H1 (cell line): Measurements from ENCODE around the gene CACFD1. TPM values are rescaled to one million over a fixed set of nuclear protein-coding genes. Genes with fewer than 3 reads are reported as not detected.

Source experiments
- CTCF ChIA-PET: fragments of 300-600 bp; sonication (Branson Sonifier 250); formaldehyde crosslinking; loops from one replicate; lab custom pipeline; 2021; ENCODE audit not compliant: partially characterized antibody; lab: Charles Lee
- POLR2A ChIA-PET: fragments of 300-600 bp; sonication (Branson Sonifier 250); formaldehyde crosslinking; loops from one replicate; lab custom pipeline; 2021; ENCODE audit warnings: inconsistent platforms; ENCODE audit not compliant: partially characterized antibody; lab: Charles Lee
- DNase-seq, 2 experiments: peaks; one replicate each; pipeline versions ENCODE4 v3.0.0 to v3.0.0-alpha.2; 2010 to 2022; ENCODE audit warnings: low spot score in 2 of 2, low read depth in 1 of 2, mixed read lengths in 1 of 2
- FAIRE-seq: peaks from 2 replicates; lab custom pipeline; 2011; peaks lifted over from hg19 to GRCh38; lab: Jason Lieb, UNC
- H2AFZ ChIP-seq: 2 replicates; pipeline ENCODE4 v1.8.1; 2012; ENCODE audit warnings: low read length, inconsistent platforms
- H2AK5ac ChIP-seq: 2 replicates; pipeline ENCODE4 v1.6.1; 2013; ENCODE audit warnings: low read depth, low read length
- H2BK120ac ChIP-seq: replicated peaks from 2 replicates; pipeline ENCODE3; 2013; ENCODE audit warnings: low read depth, low read length, inconsistent platforms
- H2BK12ac ChIP-seq: 2 replicates; pipeline ENCODE4 v1.6.1; 2013; ENCODE audit warnings: low read depth, low read length
- H2BK15ac ChIP-seq: 2 replicates; pipeline ENCODE4 v1.6.1; 2013; ENCODE audit warnings: low read length
- H2BK20ac ChIP-seq: 2 replicates; pipeline ENCODE4 v1.6.1; 2013; ENCODE audit warnings: low read length
- H2BK5ac ChIP-seq: 2 replicates; pipeline ENCODE4 v1.6.1; 2013; ENCODE audit warnings: low read depth, low read length
- H3K14ac ChIP-seq: 2 replicates; pipeline ENCODE4 v1.6.1; 2013; ENCODE audit warnings: inconsistent platforms; ENCODE audit not compliant: insufficient read length
- H3K18ac ChIP-seq: 2 replicates; pipeline ENCODE4 v1.6.1; 2013; ENCODE audit warnings: low read length; ENCODE audit errors: extremely low read depth
- H3K23ac ChIP-seq: 2 replicates; pipeline ENCODE4 v1.6.1; 2013; ENCODE audit warnings: inconsistent platforms; ENCODE audit not compliant: insufficient read length
- H3K23me2 ChIP-seq: 2 replicates; pipeline ENCODE4 v1.6.1; 2013; ENCODE audit warnings: low read depth, low read length
- H3K27ac ChIP-seq: 2 replicates; pipeline ENCODE4 v1.6.1; 2011; ENCODE audit warnings: low read depth, low read length, inconsistent platforms
- H3K27me3 ChIP-seq, 4 experiments: replicated peaks in 1 of 4; 1 replicate in 1 of 4; 2 replicates in 3 of 4; pipeline versions ENCODE4 v1.6.1 to v1.8.1; 2011 to 2013; ENCODE audit warnings: low read length in 3 of 4, mild to moderate bottlenecking in 3 of 4, inconsistent platforms in 2 of 4, mixed read lengths in 2 of 4, moderate library complexity in 1 of 4; ENCODE audit not compliant: control insufficient read depth in 3 of 4, insufficient read depth in 3 of 4; ENCODE audit errors: extremely low read depth in 1 of 4
- H3K36me3 ChIP-seq, 4 experiments: 2 replicates each; pipeline versions ENCODE4 v1.6.1 to v1.8.1; 2011 to 2013; ENCODE audit warnings: mild to moderate bottlenecking in 4 of 4, low read length in 3 of 4, moderate library complexity in 2 of 4, control low read depth in 1 of 4, inconsistent platforms in 1 of 4; ENCODE audit not compliant: insufficient read depth in 4 of 4, control insufficient read depth in 2 of 4
- H3K4ac ChIP-seq: replicated peaks from 2 replicates; pipeline ENCODE3; 2013; ENCODE audit warnings: low read length, low read depth, mixed read lengths, inconsistent platforms; ENCODE audit not compliant: insufficient read length
- H3K4me1 ChIP-seq, 4 experiments: replicated peaks in 1 of 4; 1 replicate in 1 of 4; 2 replicates in 3 of 4; pipeline versions ENCODE4 v1.6.1 to v1.8.1; 2011 to 2013; ENCODE audit warnings: low read length in 3 of 4, inconsistent platforms in 2 of 4, mixed read lengths in 1 of 4; ENCODE audit not compliant: insufficient read depth in 4 of 4, control insufficient read depth in 3 of 4
- H3K4me2 ChIP-seq, 2 experiments: 2 replicates each; pipeline versions ENCODE4 v1.6.1 to v1.8.1; 2011 to 2013; ENCODE audit warnings: low read depth in 2 of 2, low read length in 2 of 2, control low read depth in 1 of 2, inconsistent platforms in 1 of 2, mild to moderate bottlenecking in 1 of 2; ENCODE audit not compliant: insufficient read depth in 1 of 2
- H3K4me3 ChIP-seq, 4 experiments: fragments of 200-600, 300-600 bp in 1 of 4; sonication (generic), shearing (Covaris generic), sonication (Bioruptor Twin) in 1 of 4; 2 replicates each; pipeline versions ENCODE4 v1.5.1 to v1.8.1; 2011 to 2016; ENCODE audit warnings: low read length in 4 of 4, low read depth in 3 of 4, control low read depth in 2 of 4, inconsistent platforms in 2 of 4, mild to moderate bottlenecking in 2 of 4, mixed read lengths in 1 of 4, moderate library complexity in 1 of 4; ENCODE audit not compliant: insufficient read depth in 2 of 4; ENCODE audit errors: extremely low read depth in 1 of 4
- H3K56ac ChIP-seq: replicated peaks from 2 replicates; pipeline ENCODE3; 2013; ENCODE audit warnings: low read depth, mild to moderate bottlenecking, mixed read lengths, low read length, inconsistent platforms; ENCODE audit not compliant: insufficient read length
- H3K79me1 ChIP-seq: 2 replicates; pipeline ENCODE4 v1.6.1; 2013; ENCODE audit warnings: low read depth, low read length, control low read depth
- H3K79me2 ChIP-seq, 2 experiments: 2 replicates each; pipeline versions ENCODE4 v1.6.1 to v1.8.1; 2012 to 2013; ENCODE audit warnings: low read length in 2 of 2, mild to moderate bottlenecking in 2 of 2, inconsistent platforms in 1 of 2; ENCODE audit not compliant: insufficient read depth in 2 of 2, control insufficient read depth in 1 of 2
- H3K9ac ChIP-seq, 4 experiments: replicated peaks in 1 of 4; 1 replicate in 1 of 4; 2 replicates in 3 of 4; pipeline versions ENCODE4 v1.6.1 to v1.8.1; 2011 to 2013; ENCODE audit warnings: low read depth in 3 of 4, low read length in 3 of 4, control low read depth in 2 of 4, mild to moderate bottlenecking in 2 of 4, moderate library complexity in 2 of 4, inconsistent platforms in 1 of 4; ENCODE audit errors: extremely low read depth in 1 of 4
- H3K9me3 ChIP-seq, 2 experiments: 2 replicates each; pipeline versions ENCODE4 v1.6.1 to v1.8.1; 2012 to 2013; ENCODE audit warnings: mild to moderate bottlenecking in 2 of 2, moderate library complexity in 2 of 2, control low read depth in 1 of 2, inconsistent platforms in 1 of 2, low read depth in 1 of 2, low read length in 1 of 2, mixed read lengths in 1 of 2; ENCODE audit not compliant: insufficient read depth in 2 of 2
- H4K20me1 ChIP-seq, 2 experiments: replicated peaks in 1 of 2; 2 replicates each; pipeline versions ENCODE3 to v1.8.1; 2011 to 2013; ENCODE audit warnings: inconsistent platforms in 2 of 2, low read length in 2 of 2, mild to moderate bottlenecking in 1 of 2; ENCODE audit not compliant: insufficient read depth in 2 of 2, control insufficient read depth in 1 of 2
- H4K5ac ChIP-seq: 2 replicates; pipeline ENCODE4 v1.6.1; 2013; ENCODE audit warnings: low read length, low read depth, mixed read lengths, inconsistent platforms; ENCODE audit not compliant: insufficient read length
- H4K8ac ChIP-seq: 2 replicates; pipeline ENCODE4 v1.8.0; 2013; ENCODE audit warnings: mild to moderate bottlenecking, moderate library complexity, low read length, inconsistent platforms; ENCODE audit not compliant: insufficient read depth; ENCODE audit errors: extremely low read depth
- H4K91ac ChIP-seq: replicated peaks from 2 replicates; pipeline ENCODE3; 2013; ENCODE audit warnings: low read length, mixed read lengths, inconsistent platforms; ENCODE audit not compliant: insufficient read length
- BACH1 ChIP-seq: IDR thresholded peaks from 2 replicates; pipeline ENCODE4 v1.6.1; 2012; ENCODE audit warnings: low read length, improper control_type of control experiment
- BRCA1 ChIP-seq: IDR thresholded peaks from 2 replicates; pipeline ENCODE4 v1.6.1; 2012; ENCODE audit warnings: low read depth, low read length, improper control_type of control experiment
- CBX8 ChIP-seq: fragments of 300-800, 300-1000 bp; sonication (generic); IDR thresholded peaks from 2 replicates; pipeline ENCODE4 v1.7.1; 2016; ENCODE audit warnings: low read depth, low read length, borderline replicate concordance
- EZH2 ChIP-seq: fragments of 200-600 bp; sonication (generic); IDR thresholded peaks from 2 replicates; pipeline ENCODE4 v1.7.1; 2012; ENCODE audit warnings: low read depth, mild to moderate bottlenecking, moderate library complexity, low read length, inconsistent platforms; ENCODE audit not compliant: severe bottlenecking
- FOSL1 ChIP-seq: IDR thresholded peaks from 2 replicates; pipeline ENCODE4 v1.6.1; 2011; ENCODE audit warnings: mild to moderate bottlenecking, low read depth, low read length, moderate library complexity; ENCODE audit not compliant: insufficient read depth
- HDAC2 ChIP-seq, 2 experiments: fragments of 300-600 bp in 1 of 2; sonication (generic) in 1 of 2; IDR thresholded peaks; 2 replicates each; pipeline ENCODE4 v1.6.1; 2011 to 2012; ENCODE audit warnings: low read depth in 2 of 2, low read length in 2 of 2, mild to moderate bottlenecking in 2 of 2, moderate library complexity in 2 of 2, borderline replicate concordance in 1 of 2, inconsistent platforms in 1 of 2
- NRF1 ChIP-seq: IDR thresholded peaks from 2 replicates; pipeline ENCODE4 v1.6.1; 2011; ENCODE audit warnings: mild to moderate bottlenecking, low read depth, low read length, improper control_type of control experiment
- PHF8 ChIP-seq: fragments of 200-600 bp; sonication (generic); conservative IDR thresholded peaks from 2 replicates; pipeline ENCODE4 v1.7.1; 2012; ENCODE audit warnings: low read depth, mild to moderate bottlenecking, inconsistent platforms, low read length, moderate library complexity
- POLR2A ChIP-seq, 2 experiments: IDR thresholded peaks; 1 replicate in 1 of 2; 2 replicates in 1 of 2; pipeline ENCODE4 v1.6.1; 2011; ENCODE audit warnings: low read depth in 2 of 2, low read length in 2 of 2, mild to moderate bottlenecking in 2 of 2; ENCODE audit errors: control extremely low read depth in 1 of 2
- POU5F1 ChIP-seq: IDR thresholded peaks from 2 replicates; pipeline ENCODE4 v1.6.1; 2011; ENCODE audit warnings: low read depth, mild to moderate bottlenecking, low read length, moderate library complexity
- SIN3A ChIP-seq, 2 experiments: IDR thresholded peaks in 1 of 2; conservative IDR thresholded peaks in 1 of 2; 2 replicates each; pipeline ENCODE4 v1.6.1; 2011 to 2012; ENCODE audit warnings: low read length in 2 of 2, improper control_type of control experiment in 1 of 2, low read depth in 1 of 2, mild to moderate bottlenecking in 1 of 2
- SIRT6 ChIP-seq: IDR thresholded peaks from one replicate; pipeline ENCODE4 v1.7.1; 2012; ENCODE audit warnings: low read length, inconsistent platforms
- SIX5 ChIP-seq: IDR thresholded peaks from 2 replicates; pipeline ENCODE4 v1.6.1; 2011; ENCODE audit warnings: mild to moderate bottlenecking, low read depth, low read length
- SP1 ChIP-seq: IDR thresholded peaks from 2 replicates; pipeline ENCODE4 v1.6.1; 2011; ENCODE audit warnings: low read depth, low read length
- SP2 ChIP-seq: IDR thresholded peaks from 2 replicates; pipeline ENCODE4 v1.6.1; 2012; ENCODE audit warnings: mild to moderate bottlenecking, low read length, inconsistent platforms
- WGBS, 2 experiments: shearing (Covaris generic) in 1 of 2; methylation state at CpG; one replicate each; pipeline versions ENCODE4 v1.1.6 to v1.1.7; 2013 to 2015; ENCODE audit warnings: low lambda C conversion rate in 2 of 2, mixed read lengths in 2 of 2, inconsistent platforms in 1 of 2, low coverage in 1 of 2, missing lambda C conversion rate in 1 of 2; ENCODE audit not compliant: insufficient replicate concordance in 2 of 2, insufficient coverage in 1 of 2, insufficient read length in 1 of 2; ENCODE audit errors: extremely low coverage in 1 of 2, missing lambda C conversion rate in 1 of 2; 5-methylcytosine and 5-hydroxymethylcytosine counted together
- polyA plus RNA-seq, 7 experiments: library from polyadenylated mRNA; depleted of rRNA in 3 of 7; stranded (reverse) in 5 of 7; unstranded in 2 of 7; fragments of >200 nt in 5 of 7; fragments of 200-250 nt in 2 of 7; gene quantifications; 1 replicate in 5 of 7; 2 replicates in 1 of 7; 4 replicates in 1 of 7; pipeline versions ENCODE4 v1.2.1 to v1.2.3, GENCODE V29; 2011 to 2013; ENCODE audit warnings: missing spikeins in 2 of 7, mixed read lengths in 2 of 7
- total RNA-seq: library from RNA; stranded (reverse); fragmentation: NEBNext Ultra II Directional; extraction: Animal tissue kit (Norgen Biotek cat#: 25700); gene quantifications from 2 replicates; pipeline ENCODE4 v1.2.1, GENCODE V29; 2021

Gene CACFD1
- total and polyA plus RNA-seq, 2 of the 8 experiments (the other 6 are each of a cell fraction or from before 2014, with no cell fraction given): 13.4 to 15.5 TPM

DNA sequence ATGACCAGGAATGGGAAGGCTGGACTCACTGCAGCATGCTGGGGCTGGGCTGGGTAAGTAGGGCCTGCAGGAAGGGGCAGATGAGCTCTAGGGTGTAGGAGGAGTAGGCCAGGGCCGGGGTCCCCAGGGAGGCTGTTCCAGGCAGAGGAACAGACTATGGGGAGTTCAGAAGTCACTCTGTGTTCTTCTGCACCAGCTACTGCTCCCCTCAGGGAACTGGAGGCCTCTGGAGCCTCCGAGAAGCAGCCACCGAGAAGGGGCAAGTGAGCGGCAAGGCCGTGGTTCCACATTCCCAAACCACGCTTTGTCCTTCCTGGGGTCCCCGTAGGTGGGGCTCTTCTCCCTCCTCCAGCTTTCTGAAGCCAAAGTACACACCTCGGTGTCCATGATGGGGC, 27.6 kb downstream of the CACFD1 start:
- ChIA-PET POLR2A (interaction anchor here (1.4 to 2.7 kb wide), 2 partner anchors 134 to 139 kb away, joined by 5 to 12 read pairs; partner anchors contain the start of genes MED22 and RPL7A), CTCF (interaction anchor here (0.6 to 3.6 kb wide), 33 partner anchors 8 to 299 kb away, joined by 3 to 29 read pairs (median 5); no protein-coding TSS in a partner anchor)
- no peak overlapping the region for H2BK5ac ChIP-seq
- H4K5ac ChIP-seq: no peak overlapping the region
- H3K27ac ChIP-seq: no peak overlapping the region
- H3K9ac ChIP-seq: no peak overlapping the region
- no peak overlapping the region for H3K18ac ChIP-seq
- no peaks in the 10 kb centered on the region; the same call in 1 of the 2 replicates for H3K23me2 ChIP-seq
- no peak overlapping the region for H2BK12ac ChIP-seq
- H3K23ac ChIP-seq: no peak overlapping the region
- no peak overlapping the region for H2AK5ac ChIP-seq
- no peaks in the 10 kb centered on the region; a peak in 1 of 7 replicates for H3K27me3 ChIP-seq
- no peak overlapping the region; the same call in 1 of the 2 replicates for H4K8ac ChIP-seq
- H3K14ac ChIP-seq: no peak overlapping the region
- no peak overlapping the region for H2BK120ac ChIP-seq
- H4K91ac ChIP-seq: no peak overlapping the region
- DNase-seq (no peak), FAIRE-seq (no peak)
- no peaks in the 10 kb centered on the region for H3K36me3 ChIP-seq
- H2BK20ac ChIP-seq: no peak overlapping the region
- H3K4ac ChIP-seq: no peak overlapping the region
- H3K79me1 ChIP-seq: no peaks in the 10 kb centered on the region
- no peak overlapping the region for H2BK15ac ChIP-seq
- H3K4me3 ChIP-seq: no peak overlapping the region
- H3K4me2 ChIP-seq: no peak overlapping the region
- no peak overlapping the region for H3K56ac ChIP-seq
- H3K79me2 ChIP-seq: no peaks in the 10 kb centered on the region
- H3K9me3 ChIP-seq: no peaks in the 10 kb centered on the region
- no peak overlapping the region for H2AFZ ChIP-seq
- WGBS, 2 experiments: 84% methylated on average over 8 of the region's 8 CpGs; no CpG with 5 or more reads in 1 of the 2 experiments
- no peaks in the 10 kb centered on the region; a peak in 2 of 7 replicates for H3K4me1 ChIP-seq
- H4K20me1 ChIP-seq: peaks cover 2% of the 10 kb centered on the region in 2 experiments
- TF ChIP-seq BRCA1: no peak
- TF ChIP-seq SP2: no peak
- no peak for TF ChIP-seq SIN3A (conservative IDR thresholded peaks at IDR 0.05 in 1 of 2, IDR thresholded peaks at IDR 0.05 in 1 of 2; ENCODE audit: low read depth in 1 of 2, low read length in 2 of 2)
- TF ChIP-seq SIX5: no peak
- TF ChIP-seq SIRT6: no peak
- no peak for TF ChIP-seq BACH1
- TF ChIP-seq FOSL1: no peak
- TF ChIP-seq NRF1: no peak
- no peak for TF ChIP-seq SP1
- no peak for TF ChIP-seq POLR2A (IDR thresholded peaks at IDR 0.05; ENCODE audit: control extremely low read depth in 1 of 2, low read depth in 2 of 2, low read length in 2 of 2)
- no peak for TF ChIP-seq HDAC2 (IDR thresholded peaks at IDR 0.05; ENCODE audit: borderline replicate concordance in 1 of 2, low read depth in 2 of 2, low read length in 2 of 2)
- TF ChIP-seq PHF8: no peak
- no peak for TF ChIP-seq POU5F1
- no peak for TF ChIP-seq CBX8
- TF ChIP-seq EZH2: no peak
